HG03520 (cell line): ENCODE results near the gene ANO6.
"Not testable (repeated sequence)": the region's sequence is repeated elsewhere in the genome, so short reads cannot be mapped to it uniquely, and the experiment has no call there.

Experiments
- ATAC-seq: cut with Tn5 transposase; IDR thresholded peaks from one replicate; pipeline ENCODE4 v1.9.1; 2021; ENCODE audit warnings: mild to moderate bottlenecking, moderate library complexity; ENCODE audit not compliant: unreplicated experiment

ANO6 gene

GRCh38 chr12:45343269-45344051 lies 127.6 kb downstream of the ANO6 start:
- no peak for ATAC-seq

GRCh38 chr12:45348311-45348710 lies 132.4 kb downstream of the ANO6 start:
- ATAC-seq: no peak

- ATAC-seq: no peak
These were observed 133.1 kb downstream of the ANO6 start for GRCh38 chr12:45348986-45349385.

GRCh38 chr12:45349916-45350315 lies 134.0 kb downstream of the ANO6 start:
- ATAC-seq: no peak

GRCh38 chr12:45350861-45351260 lies 135.0 kb downstream of the ANO6 start:
- ATAC-seq: no peak

- ATAC-seq: no peak
These were observed 136.2 kb downstream of the ANO6 start for GRCh38 chr12:45351921-45352670.

GRCh38 chr12:45353944-45354343 lies 138.0 kb downstream of the ANO6 start:
- no peak for ATAC-seq

GRCh38 chr12:45354399-45354798 lies 138.5 kb downstream of the ANO6 start:
- peak; percentile 83 for ATAC-seq

GRCh38 chr12:45355730-45356129 lies 139.8 kb downstream of the ANO6 start:
- ATAC-seq: no peak

GRCh38 chr12:45356822-45357538 lies 141.1 kb downstream of the ANO6 start:
- ATAC-seq: no peak

- no peak for ATAC-seq
These were observed 141.9 kb downstream of the ANO6 start for GRCh38 chr12:45357539-45358417.

GRCh38 chr12:45362291-45362690 lies 146.4 kb downstream of the ANO6 start:
- ATAC-seq: no peak

GRCh38 chr12:45363903-45364302 lies 148.0 kb downstream of the ANO6 start:
- no peak for ATAC-seq

- no peak for ATAC-seq
These were observed 153.1 kb downstream of the ANO6 start for GRCh38 chr12:45368841-45369489.

GRCh38 chr12:45377815-45378214 lies 161.9 kb downstream of the ANO6 start:
- no peak for ATAC-seq

GRCh38 chr12:45379261-45379660 lies 163.4 kb downstream of the ANO6 start:
- ATAC-seq: no peak

GRCh38 chr12:45381351-45381750 lies 165.5 kb downstream of the ANO6 start:
- no peak for ATAC-seq

GRCh38 chr12:45388545-45388944 lies 172.7 kb downstream of the ANO6 start:
- no peak for ATAC-seq

- no peak for ATAC-seq
These were observed 173.5 kb downstream of the ANO6 start for GRCh38 chr12:45389426-45389825.

GRCh38 chr12:45397499-45397898 lies 181.6 kb downstream of the ANO6 start:
- not testable (repeated sequence) for ATAC-seq
